ENCODE data around the gene FBXO8. TPM values are rescaled to one million over a fixed set of nuclear protein-coding genes. Genes with fewer than 3 reads are reported as not detected.

FBXO8 gene
- total RNA-seq, 2 experiments from 2014 or later, result 17.9 to 19.4 TPM

GRCh38 chr4:174286870-174287269 is 3.4 kb upstream of the FBXO8 start:
- peak overlapping the region; percentile 26 for H3K4me3 Mint-ChIP-seq
- intact Hi-C loops (cut with DNase I, micrococcal nuclease), result loop anchor here (10.0 kb wide), 3 partner anchors 952 to 1908 kb away; partner anchors contain the start of genes HMGB2 (in 2 of the 2), GALNT7 (in 1 of the 2) and SPATA4 (in 1 of the 2)
- no peak overlapping the region for H3K27ac Mint-ChIP-seq
- peaks cover 8% of the 10 kb centered on the region for H3K4me1 ChIP-seq (ENCODE audit: insufficient read depth, low read length)
- peaks cover 2 to 4% of the 10 kb centered on the region in 2 experiments for H3K9me3 ChIP-seq (ENCODE audit: control insufficient read depth in 1 of 2, insufficient read depth in 1 of 2, low read length in 2 of 2)
- peaks cover 69% of the 10 kb centered on the region for H3K4me1 Mint-ChIP-seq (ENCODE audit: low read depth)
- H3K4me3 ChIP-seq (ENCODE audit: low read length), result no peak overlapping the region
- ChIA-PET CTCF (no interaction called here), POLR2A (no interaction called here)
- peaks cover 34% of the 10 kb centered on the region for H3K36me3 Mint-ChIP-seq (ENCODE audit: low read depth)
- H3K27me3 Mint-ChIP-seq, result no peaks in the 10 kb centered on the region
- TF ChIP-seq CTCF (IDR thresholded peaks at IDR 0.05), result no peak
- DNase-seq, result no peak
- H3K36me3 ChIP-seq (ENCODE audit: insufficient read depth, low read length), result peaks cover 2% of the 10 kb centered on the region
- no peak overlapping the region for H3K27ac ChIP-seq (ENCODE audit: low read depth in 1 of 2, low read length in 2 of 2)
- peaks cover 4% of the 10 kb centered on the region for H3K9me3 Mint-ChIP-seq
- no peaks in the 10 kb centered on the region for H3K27me3 ChIP-seq (ENCODE audit: control insufficient read depth in 1 of 2, insufficient read depth in 2 of 2, low read length in 2 of 2)
- ATAC-seq (ENCODE audit: poor library complexity), result no peak

- POLR2A ChIA-PET, result interaction anchor here (1.1 to 2.3 kb wide), 10 partner anchors 14 to 1117 kb away, joined by 3 to 12 read pairs (median 6); partner anchors contain the start of genes HMGB2 and HPGD
- peak overlapping the region; percentile 99 for H3K27ac Mint-ChIP-seq
- Histone ChIP-seq H3K27ac (ENCODE audit: low read depth in 1 of 2, low read length in 2 of 2) (peak overlapping the region in 1 of 2 donors; percentile 99), H3K36me3 (ENCODE audit: insufficient read depth, low read length) (peaks cover 5% of the 10 kb centered on the region), H3K27me3 (ENCODE audit: control insufficient read depth in 1 of 2, insufficient read depth in 2 of 2, low read length in 2 of 2) (no peaks in the 10 kb centered on the region), H3K4me3 (ENCODE audit: low read length) (peak overlapping the region; percentile 91), H3K4me1 (ENCODE audit: insufficient read depth, low read length) (peaks cover 11% of the 10 kb centered on the region), H3K9me3 (ENCODE audit: control insufficient read depth in 1 of 2, insufficient read depth in 1 of 2, low read length in 2 of 2) (no peaks in the 10 kb centered on the region)
- DNase-seq, result peak in 2 of 14 experiments; percentile 9 to 12
- peaks cover 31% of the 10 kb centered on the region for H3K36me3 Mint-ChIP-seq (ENCODE audit: low read depth)
- H3K4me3 Mint-ChIP-seq, result peak overlapping the region; percentile 95
- no peaks in the 10 kb centered on the region for H3K9me3 Mint-ChIP-seq
- intact Hi-C loops (cut with DNase I, micrococcal nuclease), result loop anchor here (5.0 to 10.0 kb wide), 5 partner anchors 62 to 1913 kb away; partner anchors contain the start of genes HMGB2 (in 2 of the 2), SPATA4 (in 2 of the 2) and GALNT7 (in 1 of the 2)
- CTCF ChIA-PET, result interaction anchor here (1.2 kb wide), 1 partner anchor 34 kb away, joined by 3 read pairs; no protein-coding TSS in a partner anchor
- H3K27me3 Mint-ChIP-seq, result no peaks in the 10 kb centered on the region
- H3K4me1 Mint-ChIP-seq (ENCODE audit: low read depth), result peaks cover 86% of the 10 kb centered on the region
- TF ChIP-seq CTCF (IDR thresholded peaks at IDR 0.05), result no peak
- ATAC-seq (ENCODE audit: poor library complexity), result no peak
Observed at GRCh38 chr4:174284487-174284886, 1.0 kb upstream of the FBXO8 start.

GRCh38 chr4:174282836-174283506 is 496 bp downstream of the FBXO8 start:
- H3K27ac Mint-ChIP-seq, result peak overlapping the region; percentile 99
- peak overlapping the region; percentile 91 for H3K4me3 ChIP-seq (ENCODE audit: low read length)
- no peaks in the 10 kb centered on the region for H3K9me3 Mint-ChIP-seq
- H3K4me1 Mint-ChIP-seq (ENCODE audit: low read depth), result peaks cover 90% of the 10 kb centered on the region
- ChIA-PET CTCF (interaction anchor here (1.2 kb wide), 1 partner anchor 35 kb away, joined by 3 read pairs; no protein-coding TSS in a partner anchor), POLR2A (interaction anchor here (1.0 to 2.3 kb wide), 12 partner anchors 13 to 1913 kb away, joined by 3 to 12 read pairs (median 6); partner anchors contain the start of genes HMGB2, SAP30 and SPATA4)
- peaks cover 34% of the 10 kb centered on the region for H3K36me3 Mint-ChIP-seq (ENCODE audit: low read depth)
- peaks cover 7% of the 10 kb centered on the region for H3K36me3 ChIP-seq (ENCODE audit: insufficient read depth, low read length)
- intact Hi-C loops (cut with DNase I, micrococcal nuclease), result loop anchor here (2.0 to 10.0 kb wide), 6 partner anchors 61 to 1914 kb away; partner anchors contain the start of genes HMGB2 (in 2 of the 2), SPATA4 (in 2 of the 2), GALNT7 (in 1 of the 2) and SAP30 (in 1 of the 2)
- ATAC-seq (ENCODE audit: poor library complexity) (peak; percentile 92), DNase-seq (peak in 13 of 14 experiments; percentile 57 to 93 (median 68))
- H3K4me3 Mint-ChIP-seq, result peak overlapping the region; percentile 95
- H3K27me3 Mint-ChIP-seq, result no peaks in the 10 kb centered on the region
- H3K9me3 ChIP-seq (ENCODE audit: control insufficient read depth in 1 of 2, insufficient read depth in 1 of 2, low read length in 2 of 2), result no peaks in the 10 kb centered on the region
- no peak for TF ChIP-seq CTCF (IDR thresholded peaks at IDR 0.05)
- peak overlapping the region; percentile 95 to 99 for H3K27ac ChIP-seq (ENCODE audit: low read depth in 1 of 2, low read length in 2 of 2)
- peaks cover 11% of the 10 kb centered on the region for H3K4me1 ChIP-seq (ENCODE audit: insufficient read depth, low read length)
- H3K27me3 ChIP-seq (ENCODE audit: control insufficient read depth in 1 of 2, insufficient read depth in 2 of 2, low read length in 2 of 2), result no peaks in the 10 kb centered on the region

Data from CD4-positive, alpha-beta T cell (primary cell).